K562 (cell line): ENCODE results near the gene SPI1. TPM values are rescaled to one million over a fixed set of nuclear protein-coding genes. Genes with fewer than 3 reads are reported as not detected.

Source experiments
- DIDO1 ChIP-seq: fragments of 450-650 bp; IDR thresholded peaks from 2 replicates; pipeline ENCODE4 v1.6.1; 2016; ENCODE audit warnings: low read depth, missing biosample characterization, missing genetic modification characterization
- DPF2 ChIP-seq: fragments of 450-650 bp; IDR thresholded peaks from 2 replicates; pipeline ENCODE4 v1.6.1; 2016
- E2F5 ChIP-seq: sonication (generic); formaldehyde crosslinking; IDR thresholded peaks from 2 replicates; pipeline ENCODE4 v1.8.0; 2022; ENCODE audit warnings: mild to moderate bottlenecking, missing genetic modification reagents
- ELK1 ChIP-seq: sonication (generic); formaldehyde crosslinking; IDR thresholded peaks from 2 replicates; pipeline ENCODE4 v1.8.1; 2022; ENCODE audit warnings: missing genetic modification reagents
- GTF2B ChIP-seq: IDR thresholded peaks from 2 replicates; pipeline ENCODE4 v1.6.1; 2011; ENCODE audit not compliant: insufficient read length; ENCODE audit errors: extremely low read depth
- KDM1A ChIP-seq, 2 experiments: fragments of 450-650 bp; IDR thresholded peaks; 2 replicates each; pipeline ENCODE4 v1.6.1; 2016; ENCODE audit warnings: mild to moderate bottlenecking in 2 of 2
- MTA2 ChIP-seq: fragments of 450-650 bp; IDR thresholded peaks from 2 replicates; pipeline ENCODE4 v1.6.1; 2016; ENCODE audit warnings: low read depth
- MYC ChIP-seq, 2 experiments: fragments of 250-450 bp in 1 of 2; sonication (Bioruptor Pico) in 1 of 2; IDR thresholded peaks; 2 replicates each; pipeline versions ENCODE4 v1.5.1 to v1.6.1; 2012 to 2021; ENCODE audit warnings: low read depth in 2 of 2, borderline replicate concordance in 1 of 2, improper control_type of control experiment in 1 of 2, low read length in 1 of 2, mild to moderate bottlenecking in 1 of 2, moderate library complexity in 1 of 2
- NFRKB ChIP-seq: fragments of 450-650 bp; IDR thresholded peaks from 2 replicates; pipeline ENCODE4 v1.6.1; 2016; ENCODE audit warnings: low read depth
- POLR2B ChIP-seq: fragments of 450-650 bp; IDR thresholded peaks from 2 replicates; pipeline ENCODE4 v1.6.1; 2018; ENCODE audit warnings: low read depth; ENCODE audit not compliant: partially characterized antibody
- VEZF1 ChIP-seq: fragments of 200-800 bp; sonication (Bioruptor generic); IDR thresholded peaks from 2 replicates; pipeline ENCODE4 v1.6.1; 2017; ENCODE audit warnings: missing genetic modification characterization, missing compliant biosample characterization
- XRCC5 ChIP-seq: fragments of 200-400 bp; formaldehyde crosslinking; IDR thresholded peaks from 2 replicates; pipeline ENCODE4 v1.6.1; 2017; ENCODE audit warnings: low read depth, mild to moderate bottlenecking, low read length
- ZBTB5 ChIP-seq: fragments of 450-650 bp; IDR thresholded peaks from 2 replicates; pipeline ENCODE4 v1.6.1; 2017; ENCODE audit warnings: antibody characterized with exemption
- ZNF146 ChIP-seq: IDR thresholded peaks from one replicate; pipeline ENCODE4 v1.6.1; 2018; ENCODE audit warnings: missing compliant biosample characterization; ENCODE audit not compliant: unreplicated experiment
- ZNF785 ChIP-seq: fragments of 250-450 bp; sonication (Bioruptor Pico); IDR thresholded peaks from 2 replicates; pipeline ENCODE4 v1.4.0; 2020; ENCODE audit warnings: mild to moderate bottlenecking
- polyA plus RNA-seq, 8 experiments: library from polyadenylated mRNA; depleted of rRNA in 4 of 8; stranded (reverse) in 5 of 8; unstranded in 3 of 8; fragments of >200 nt; fragmentation: Nextera tagmentation in 2 of 8; fragmentation: Illumina TruSeq in 1 of 8; extraction: Ambion mirVana in 2 of 8; extraction: Trizol in 1 of 8; gene quantifications; 2 replicates each; pipeline versions ENCODE4 v1.2.1 to v1.2.3, GENCODE V29; 2011 to 2014; ENCODE audit warnings: inconsistent platforms in 1 of 8, missing spikeins in 1 of 8
- total RNA-seq, 7 experiments: library from RNA; depleted of rRNA in 6 of 7; stranded (reverse); fragments of >200 nt in 6 of 7; fragmentation: Illumina TruSeq in 2 of 7; extraction: Trizol in 2 of 7; gene quantifications; 2 replicates each; pipeline versions ENCODE4 v1.2.1 to v1.2.3, GENCODE V29; 2011 to 2021; ENCODE audit warnings: low replicate concordance in 1 of 7

SPI1 gene
- total and polyA plus RNA-seq, 9 of the 15 experiments (the other 6 are each of a cell fraction or from before 2014, with no cell fraction given), result 0.10 to 33.7 (median 10.3) TPM

GRCh38 chr11:47399860-47400767 is 21.8 kb upstream of the SPI1 start (continued):
- TF ChIP-seq ZBTB5, result no peak
- peak; percentile 71 to 91 for TF ChIP-seq KDM1A (IDR thresholded peaks at IDR 0.05)
- TF ChIP-seq XRCC5, result no peak
- no peak for TF ChIP-seq E2F5 (CRISPR knock-in tag)
- TF ChIP-seq MYC (IDR thresholded peaks at IDR 0.05; ENCODE audit: low read depth, low read length), result no peak
- TF ChIP-seq MYC (CRISPR knock-in tag; IDR thresholded peaks at IDR 0.05; ENCODE audit: borderline replicate concordance, low read depth), result no peak
- no peak for TF ChIP-seq MTA2
- TF ChIP-seq DIDO1 (tag), result no peak
- no peak for TF ChIP-seq NFRKB
- no peak for TF ChIP-seq ZNF146 (CRISPR knock-in tag)
- peak; percentile 32 for TF ChIP-seq POLR2B
- TF ChIP-seq ELK1 (CRISPR knock-in tag), result no peak
- no peak for TF ChIP-seq GTF2B
- TF ChIP-seq VEZF1 (CRISPR knock-in tag), result peak; percentile 92
- peak; percentile 85 for TF ChIP-seq DPF2
- TF ChIP-seq ZNF785 (CRISPR knock-in tag), result no peak
